IMR-90 (cell line): ENCODE data around the gene ITSN2.

Experiments used
- CEBPB ChIP-seq: IDR thresholded peaks from 2 replicates; pipeline ENCODE4 v1.6.1; 2012; ENCODE audit warnings: low read depth, low read length, improper control_type of control experiment
- CTCF ChIP-seq: conservative IDR thresholded peaks from 2 replicates; pipeline ENCODE4 v1.5.1; 2012; ENCODE audit warnings: mild to moderate bottlenecking, low read depth, low read length, improper control_type of control experiment
- NFE2L2 ChIP-seq: fragments of 150-350 bp; IDR thresholded peaks from 2 replicates; pipeline ENCODE4 v1.6.1; 2016; ENCODE audit warnings: low read depth, mild to moderate bottlenecking, low read length
- POLR2A ChIP-seq: IDR thresholded peaks from 2 replicates; pipeline ENCODE4 v1.6.1; 2012; ENCODE audit warnings: mild to moderate bottlenecking, low read depth, low read length
- RAD21 ChIP-seq: IDR thresholded peaks from 2 replicates; pipeline ENCODE4 v1.6.1; 2012; ENCODE audit warnings: low read length, improper control_type of control experiment
- RCOR1 ChIP-seq: IDR thresholded peaks from 2 replicates; pipeline ENCODE4 v1.6.1; 2012; ENCODE audit warnings: mild to moderate bottlenecking, low read length, improper control_type of control experiment; ENCODE audit not compliant: insufficient replicate concordance
- RFX5 ChIP-seq: IDR thresholded peaks from 2 replicates; pipeline ENCODE4 v1.8.0; 2012; ENCODE audit warnings: low read depth, mild to moderate bottlenecking, low read length, moderate library complexity
- USF2 ChIP-seq: fragments of 150-350 bp; IDR thresholded peaks from 2 replicates; pipeline ENCODE4 v1.6.1; 2017; ENCODE audit warnings: mild to moderate bottlenecking, antibody characterized with exemption, low read length, low read depth

- TF ChIP-seq CTCF (no peak), POLR2A (no peak), CEBPB (no peak), USF2 (no peak), RAD21 (no peak), RCOR1 (no peak), NFE2L2 (no peak), RFX5 (no peak)
Measured at GRCh38 chr2:24359129-24360049, 947 bp downstream of the ITSN2 start.
